Right ventricle myocardium superior (tissue), 1 donor: ENCODE results near the gene SLCO1C1. TPM values are rescaled to one million over a fixed set of nuclear protein-coding genes. Genes with fewer than 3 reads are reported as not detected.
A peak's percentile ranks its signal among the peaks of the same experiment; 100 is the strongest.
"Not testable (repeated sequence)": the region's sequence is repeated elsewhere in the genome, so short reads cannot be mapped to it uniquely, and the experiment has no call there.

Experiments
- ATAC-seq: fragments of 200-7000 bp; cut with Tn5 transposase; one replicate; pipeline ENCODE4 v1.9.1; 2020; ENCODE audit warnings: mild to moderate bottlenecking; ENCODE audit not compliant: poor library complexity
- DNase-seq: peaks from one replicate; pipeline ENCODE4 v3.0.0-alpha.2; 2020
- intact Hi-C: fragments of 100-400 bp; cut with DNase I; formaldehyde crosslinking; loops from one replicate; pipeline ENCODE4 v1.11.2; 2022
- total RNA-seq: library from RNA; stranded (reverse); fragmentation: NEBNext Ultra II Directional; extraction: Animal tissue kit (Norgen Biotek cat#: 25700); gene quantifications from one replicate; pipeline ENCODE4 v1.2.1, GENCODE V29; 2021
- donor health status: DM: no; HTN: yes; CAD: no; lungs with severe emphysema.

SLCO1C1 gene
- total RNA-seq, 1 donor from 2014 or later = 0.94 TPM

DNA sequence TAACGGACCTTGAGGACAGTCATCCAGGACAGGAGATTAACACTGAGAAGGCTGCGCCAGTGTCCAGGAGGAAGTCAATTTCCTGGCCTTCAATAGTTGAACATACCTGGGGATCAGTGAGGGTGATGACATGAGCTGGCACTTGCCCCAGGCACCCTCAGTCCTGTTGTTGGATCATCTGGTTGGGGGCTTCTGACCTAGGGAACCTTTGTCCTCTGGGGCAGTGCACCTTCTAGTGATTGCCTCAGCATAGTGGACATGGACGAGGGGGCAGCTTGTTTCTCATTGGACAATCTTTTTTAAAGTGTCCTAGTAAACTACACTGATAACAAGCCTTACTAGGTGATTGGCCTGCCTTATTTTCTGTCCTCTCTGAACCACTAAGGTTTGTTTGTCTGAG lies 84.8 kb downstream of the SLCO1C1 start:
- DNase-seq, ATAC-seq, intact Hi-C loops: not testable (repeated sequence)

DNA sequence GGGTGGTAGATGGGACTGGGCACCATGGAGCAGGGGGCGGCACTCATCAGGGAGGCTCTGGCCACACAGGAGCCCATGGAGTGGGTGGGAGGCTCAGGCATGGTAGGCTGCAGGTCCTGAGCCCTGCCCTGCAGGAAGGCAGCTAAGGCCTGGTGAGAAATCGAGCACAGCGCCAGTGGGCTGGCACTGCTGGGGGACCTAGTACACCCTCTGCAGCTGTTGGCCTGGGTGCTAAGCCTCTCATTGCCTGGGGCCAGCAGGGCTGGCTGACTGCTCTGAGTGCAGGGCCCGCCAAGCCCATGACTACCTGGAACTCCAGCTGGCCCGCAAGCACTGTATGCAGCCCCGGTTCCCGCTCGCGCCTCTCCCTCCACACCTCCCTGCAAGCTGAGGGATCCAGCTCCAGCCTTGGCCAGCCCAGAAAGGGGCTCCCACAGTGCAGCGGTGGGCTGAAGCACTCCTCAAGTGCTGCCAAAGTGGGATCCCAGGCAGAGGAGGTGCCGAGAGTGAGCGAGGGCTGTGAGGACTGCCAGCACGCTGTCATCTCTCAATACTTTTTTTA lies 88.7 kb downstream of the SLCO1C1 start:
- intact Hi-C loops, DNase-seq, ATAC-seq: not testable (repeated sequence)

DNA sequence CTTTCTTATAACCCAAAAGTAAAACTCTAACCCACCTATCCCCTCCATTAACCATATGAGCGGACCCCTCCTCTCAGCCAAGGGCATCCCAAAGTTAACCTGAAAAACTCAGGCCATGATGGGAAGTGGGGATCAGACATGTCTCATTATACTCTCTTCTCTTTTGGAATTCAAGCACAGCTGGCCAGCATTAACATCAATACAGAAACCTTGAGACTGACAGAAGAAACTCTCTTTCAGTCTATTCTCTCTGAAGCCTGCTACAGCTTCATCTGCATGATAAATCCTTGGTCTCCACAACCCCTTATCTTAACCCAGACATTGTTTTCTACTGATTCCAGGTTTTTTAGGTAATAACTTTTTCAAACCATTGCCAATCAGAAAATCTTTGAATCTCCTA lies 97.8 kb downstream of the SLCO1C1 start:
- no peak for ATAC-seq
- DNase-seq = no peak
- intact Hi-C loops = no loop called here

DNA sequence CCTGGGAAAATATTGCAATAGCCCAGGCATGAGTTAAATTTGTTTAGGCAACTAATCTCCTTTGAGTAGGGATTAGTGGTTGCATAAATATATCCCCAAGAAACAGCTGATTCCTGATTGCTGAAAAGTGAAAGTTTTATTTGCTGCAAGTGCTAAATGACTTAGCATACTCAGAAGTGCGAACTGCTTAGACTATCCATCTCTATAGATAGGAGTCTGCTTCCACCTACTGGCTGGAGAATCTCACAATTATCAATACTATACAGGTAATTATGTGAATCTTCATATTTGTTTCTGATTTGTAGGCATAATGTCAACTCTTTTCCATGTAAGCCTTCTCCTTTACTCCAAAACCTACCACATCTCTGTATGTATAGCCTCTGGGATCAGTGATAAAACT lies 103.4 kb downstream of the SLCO1C1 start:
- ATAC-seq (peak; percentile 90), DNase-seq (no peak)
- intact Hi-C loops = no loop called here

DNA sequence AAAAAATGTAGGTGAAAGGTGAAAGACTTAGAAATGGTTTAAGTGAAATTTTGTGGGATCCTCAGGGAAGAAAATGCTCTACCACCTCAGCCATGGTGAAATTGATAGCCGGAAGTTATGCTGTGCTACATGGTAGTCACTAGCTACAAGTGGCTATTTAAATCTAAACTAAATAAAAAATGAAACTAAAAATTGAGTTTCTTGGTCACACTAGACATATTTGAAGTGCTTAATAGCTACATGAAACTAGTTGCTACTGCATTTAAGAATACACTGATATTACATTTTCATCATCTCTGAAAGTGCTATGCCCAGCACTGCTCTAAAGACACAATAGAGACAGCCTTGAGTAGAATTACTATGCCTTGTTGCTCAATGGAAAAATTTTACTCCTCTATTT lies 105.0 kb downstream of the SLCO1C1 start:
- ATAC-seq = no peak
- intact Hi-C loops = no loop called here
- no peak for DNase-seq

DNA sequence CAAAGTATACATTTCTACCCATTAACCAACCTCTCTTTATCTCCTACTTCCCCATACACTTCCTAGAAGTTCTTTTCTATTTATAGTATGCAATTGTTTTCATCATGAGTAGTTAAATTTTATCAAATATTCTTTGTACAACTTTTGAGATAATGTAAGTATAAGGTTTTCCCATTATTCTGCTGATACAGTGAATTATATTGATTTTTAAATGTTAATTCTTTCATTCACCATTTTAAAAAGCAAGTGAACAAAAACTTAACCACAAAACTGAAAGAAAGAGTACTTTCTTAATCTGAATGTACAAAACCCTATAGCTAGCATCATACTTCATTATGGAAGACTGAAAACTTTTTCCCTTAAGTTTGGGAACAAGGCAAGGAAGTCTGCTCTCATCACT lies 105.9 kb downstream of the SLCO1C1 start:
- DNase-seq (no peak), ATAC-seq (no peak)
- intact Hi-C loops = no loop called here

Other genes with a start within 250 kb of the SLCO1C1 start
- gene SLCO1B3, start 115.4 kb downstream of the SLCO1C1 start, total RNA-seq = not detected